ENCODE measurements around the gene BCORL1. TPM values are rescaled to one million over a fixed set of nuclear protein-coding genes. Genes with fewer than 3 reads are reported as not detected.

BCORL1 gene
- total RNA-seq, 1 donor from 2014 or later = 24.0 TPM

- Mint-ChIP-seq H3K27ac (no peak overlapping the region), H3K27me3 (no peaks in the 10 kb centered on the region), H3K9me3 (no peaks in the 10 kb centered on the region), H3K4me1 (ENCODE audit: unreplicated experiment) (peaks cover 9% of the 10 kb centered on the region), H3K4me3 (no peak overlapping the region), H3K36me3 (no peaks in the 10 kb centered on the region)
- TF ChIP-seq CTCF (conservative IDR thresholded peaks at IDR 0.05) = no peak
- no peak for DNase-seq (ENCODE audit: extremely low spot score, unreplicated experiment)
These were observed 100.0 kb downstream of the BCORL1 start for GRCh38 chrX:130082244-130083106.

- H3K27ac Mint-ChIP-seq = no peak overlapping the region
- no peak for DNase-seq (ENCODE audit: extremely low spot score, unreplicated experiment)
- H3K4me1 Mint-ChIP-seq (ENCODE audit: unreplicated experiment) = peaks cover 9% of the 10 kb centered on the region
- H3K9me3 Mint-ChIP-seq = no peaks in the 10 kb centered on the region
- H3K4me3 Mint-ChIP-seq = no peak overlapping the region
- TF ChIP-seq CTCF (conservative IDR thresholded peaks at IDR 0.05) = no peak
- peaks cover 4% of the 10 kb centered on the region for H3K36me3 Mint-ChIP-seq
- H3K27me3 Mint-ChIP-seq = no peaks in the 10 kb centered on the region
These were observed 100.7 kb downstream of the BCORL1 start for GRCh38 chrX:130083107-130083490.

- no peak overlapping the region for H3K27ac Mint-ChIP-seq
- no peak for DNase-seq (ENCODE audit: extremely low spot score, unreplicated experiment)
- no peak overlapping the region for H3K4me3 Mint-ChIP-seq
- no peaks in the 10 kb centered on the region for H3K27me3 Mint-ChIP-seq
- peaks cover 9% of the 10 kb centered on the region for H3K4me1 Mint-ChIP-seq (ENCODE audit: unreplicated experiment)
- H3K36me3 Mint-ChIP-seq = peaks cover 4% of the 10 kb centered on the region
- no peak for TF ChIP-seq CTCF (conservative IDR thresholded peaks at IDR 0.05)
- no peaks in the 10 kb centered on the region for H3K9me3 Mint-ChIP-seq
These were observed 101.4 kb downstream of the BCORL1 start for GRCh38 chrX:130083656-130084382.

- Mint-ChIP-seq H3K4me1 (ENCODE audit: unreplicated experiment) (peaks cover 7% of the 10 kb centered on the region), H3K27me3 (no peaks in the 10 kb centered on the region), H3K27ac (no peak overlapping the region), H3K4me3 (no peak overlapping the region), H3K36me3 (peaks cover 4% of the 10 kb centered on the region), H3K9me3 (no peaks in the 10 kb centered on the region)
- no peak for TF ChIP-seq CTCF (conservative IDR thresholded peaks at IDR 0.05)
- no peak for DNase-seq (ENCODE audit: extremely low spot score, unreplicated experiment)
These were observed 102.3 kb downstream of the BCORL1 start for GRCh38 chrX:130084631-130085237.

- no peaks in the 10 kb centered on the region for H3K27me3 Mint-ChIP-seq
- peaks cover 4% of the 10 kb centered on the region for H3K4me1 Mint-ChIP-seq (ENCODE audit: unreplicated experiment)
- H3K9me3 Mint-ChIP-seq = no peaks in the 10 kb centered on the region
- TF ChIP-seq CTCF (conservative IDR thresholded peaks at IDR 0.05) = no peak
- no peak overlapping the region for H3K4me3 Mint-ChIP-seq
- peaks cover 4% of the 10 kb centered on the region for H3K36me3 Mint-ChIP-seq
- DNase-seq (ENCODE audit: extremely low spot score, unreplicated experiment) = no peak
- H3K27ac Mint-ChIP-seq = no peak overlapping the region
These were observed 103.4 kb downstream of the BCORL1 start for GRCh38 chrX:130085551-130086446.

Data from type B pancreatic cell (in vitro differentiated cells).